H9 (cell line): Measurements from ENCODE around the gene TRIM32. TPM values are rescaled to one million over a fixed set of nuclear protein-coding genes. Genes with fewer than 3 reads are reported as not detected.

Experiments
- DNase-seq: peaks from one replicate; pipeline ENCODE4 v3.0.0-alpha.2; 2017
- H2AFZ ChIP-seq: one replicate; pipeline ENCODE4 v1.6.1; 2013; ENCODE audit warnings: mild to moderate bottlenecking, low read length, control low read depth, moderate library complexity
- H2AK5ac ChIP-seq: 2 replicates; pipeline ENCODE4 v1.6.1; 2013; ENCODE audit warnings: low read length, control low read depth, mixed read lengths; ENCODE audit not compliant: insufficient read length
- H2BK120ac ChIP-seq: one replicate; pipeline ENCODE4 v1.6.1; 2013; ENCODE audit warnings: low read depth, mild to moderate bottlenecking, low read length, control low read depth, inconsistent platforms; ENCODE audit not compliant: poor library complexity, severe bottlenecking
- H2BK12ac ChIP-seq: 2 replicates; pipeline ENCODE4 v1.6.1; 2013; ENCODE audit warnings: low read length, control low read depth, mixed read lengths, low read depth; ENCODE audit not compliant: insufficient read length
- H2BK15ac ChIP-seq: 2 replicates; pipeline ENCODE4 v1.6.1; 2013; ENCODE audit warnings: low read depth, low read length, control low read depth
- H2BK20ac ChIP-seq: one replicate; pipeline ENCODE4 v1.6.1; 2013; ENCODE audit warnings: low read depth, mild to moderate bottlenecking, low read length, control low read depth, inconsistent platforms; ENCODE audit not compliant: poor library complexity, severe bottlenecking
- H2BK5ac ChIP-seq: 2 replicates; pipeline ENCODE4 v1.6.1; 2013; ENCODE audit warnings: low read length, control low read depth, mixed read lengths; ENCODE audit not compliant: insufficient read length
- H3K14ac ChIP-seq: 2 replicates; pipeline ENCODE4 v1.6.1; 2013; ENCODE audit warnings: low read length, control low read depth; ENCODE audit not compliant: insufficient read depth
- H3K18ac ChIP-seq: 2 replicates; pipeline ENCODE4 v1.6.1; 2013; ENCODE audit warnings: low read depth, mild to moderate bottlenecking, mixed read lengths, low read length, control low read depth; ENCODE audit not compliant: insufficient read length
- H3K23ac ChIP-seq: 2 replicates; pipeline ENCODE4 v1.6.1; 2013; ENCODE audit warnings: low read length, control low read depth, mixed read lengths, low read depth; ENCODE audit not compliant: insufficient read length
- H3K23me2 ChIP-seq: 2 replicates; pipeline ENCODE4 v1.6.1; 2013; ENCODE audit warnings: low read depth, mild to moderate bottlenecking, mixed read lengths, low read length, control low read depth; ENCODE audit not compliant: insufficient read length, poor library complexity, severe bottlenecking
- H3K27ac ChIP-seq: 2 replicates; pipeline ENCODE4 v1.5.1; 2013; ENCODE audit warnings: low read length, control low read depth, mixed read lengths, low read depth; ENCODE audit not compliant: insufficient read length
- H3K27me3 ChIP-seq: 2 replicates; pipeline ENCODE4 v1.6.1; 2013; ENCODE audit warnings: low read length, control low read depth, inconsistent platforms; ENCODE audit not compliant: insufficient read depth
- H3K4ac ChIP-seq: 2 replicates; pipeline ENCODE4 v1.6.1; 2013; ENCODE audit warnings: low read depth, mild to moderate bottlenecking, control low read depth, inconsistent platforms, low read length, moderate library complexity
- H3K4me1 ChIP-seq: 2 replicates; pipeline ENCODE4 v1.6.1; 2013; ENCODE audit warnings: low read length, control low read depth, inconsistent platforms; ENCODE audit not compliant: insufficient read depth
- H3K4me2 ChIP-seq: 2 replicates; pipeline ENCODE4 v1.6.1; 2013; ENCODE audit warnings: low read length, control low read depth, mixed read lengths; ENCODE audit not compliant: insufficient read length, insufficient read depth
- H3K56ac ChIP-seq: 2 replicates; pipeline ENCODE4 v1.6.1; 2013; ENCODE audit warnings: low read depth, mild to moderate bottlenecking, mixed read lengths, low read length, control low read depth; ENCODE audit not compliant: insufficient read length
- H3K79me1 ChIP-seq: 2 replicates; pipeline ENCODE4 v1.6.1; 2013; ENCODE audit warnings: low read depth, mild to moderate bottlenecking, moderate library complexity, low read length, control low read depth, inconsistent platforms; ENCODE audit not compliant: insufficient read depth, poor library complexity, severe bottlenecking
- H3K79me2 ChIP-seq: 2 replicates; pipeline ENCODE4 v1.6.1; 2013; ENCODE audit warnings: low read length, control low read depth, inconsistent platforms; ENCODE audit not compliant: insufficient read depth
- H3K9ac ChIP-seq: 2 replicates; pipeline ENCODE4 v1.6.1; 2013; ENCODE audit warnings: low read length, control low read depth, mixed read lengths; ENCODE audit not compliant: insufficient read length; ENCODE audit errors: extremely low read depth
- H3K9me3 ChIP-seq: one replicate; pipeline ENCODE4 v1.6.1; 2013; ENCODE audit warnings: low read depth, low read length, inconsistent platforms; ENCODE audit not compliant: control insufficient read depth
- H3T11ph ChIP-seq: one replicate; pipeline ENCODE4 v1.6.1; 2013; ENCODE audit warnings: mild to moderate bottlenecking, low read length, control low read depth, inconsistent platforms
- H4K20me1 ChIP-seq: one replicate; pipeline ENCODE4 v1.6.1; 2013; ENCODE audit not compliant: control insufficient read depth, insufficient read length, insufficient read depth
- H4K5ac ChIP-seq: 2 replicates; pipeline ENCODE4 v1.6.1; 2013; ENCODE audit warnings: low read depth, mild to moderate bottlenecking, mixed read lengths, low read length, control low read depth; ENCODE audit not compliant: insufficient read length
- H4K8ac ChIP-seq: replicated peaks from 2 replicates; pipeline ENCODE4 v1.6.1; 2013; ENCODE audit warnings: low read length, control low read depth, mixed read lengths, low read depth; ENCODE audit not compliant: insufficient read length
- H4K91ac ChIP-seq: 2 replicates; pipeline ENCODE4 v1.6.1; 2013; ENCODE audit warnings: low read depth, mild to moderate bottlenecking, moderate library complexity, mixed read lengths, low read length, control low read depth; ENCODE audit not compliant: insufficient read length
- H3K27ac Mint-ChIP-seq, 3 experiments: 2 replicates in 2 of 3; 3 replicates in 1 of 3; pipeline ENCODE4 v1.8.0; 2020 to 2021; ENCODE audit warnings: mixed read lengths in 3 of 3, mild to moderate bottlenecking in 1 of 3, moderate library complexity in 1 of 3
- H3K27me3 Mint-ChIP-seq: 2 replicates; pipeline ENCODE4 v1.8.0; 2021; ENCODE audit warnings: low read depth, mild to moderate bottlenecking, moderate library complexity, mixed read lengths
- H3K36me3 Mint-ChIP-seq, 3 experiments: 2 replicates in 2 of 3; 3 replicates in 1 of 3; pipeline ENCODE4 v1.8.0; 2020 to 2021; ENCODE audit warnings: low read depth in 3 of 3, mixed read lengths in 3 of 3; ENCODE audit not compliant: insufficient read depth in 1 of 3
- H3K4me1 Mint-ChIP-seq, 2 experiments: 2 replicates each; pipeline ENCODE4 v1.8.0; 2020; ENCODE audit warnings: mixed read lengths in 2 of 2
- H3K4me3 Mint-ChIP-seq, 2 experiments: 2 replicates in 1 of 2; 3 replicates in 1 of 2; pipeline ENCODE4 v1.8.0; 2020 to 2021; ENCODE audit warnings: mild to moderate bottlenecking in 2 of 2, mixed read lengths in 2 of 2, moderate library complexity in 1 of 2
- H3K9me3 Mint-ChIP-seq, 2 experiments: 2 replicates in 1 of 2; 3 replicates in 1 of 2; pipeline ENCODE4 v1.8.0; 2020; ENCODE audit warnings: mild to moderate bottlenecking in 2 of 2, mixed read lengths in 2 of 2, moderate library complexity in 1 of 2
- CTCF ChIP-seq: fragments of 200-600 bp; sonication (generic); conservative IDR thresholded peaks from 3 replicates; pipeline ENCODE4 v1.8.0; 2021; ENCODE audit warnings: antibody characterized with exemption, mild to moderate bottlenecking
- total RNA-seq: library from RNA; stranded (reverse); gene quantifications from 2 replicates; pipeline ENCODE4 v1.2.1, GENCODE V29; 2021

TRIM32 gene
- total RNA-seq, 1 experiment from 2014 or later: 12.9 TPM

GRCh38 chr9:116716438-116716837 lies 29.3 kb downstream of the TRIM32 start:
- Histone ChIP-seq H3K79me1 (no peaks in the 10 kb centered on the region), H3K23ac (no peak overlapping the region), H3K18ac (no peak overlapping the region), H2AFZ (no peak overlapping the region), H2BK5ac (no peak overlapping the region), H3K4ac (no peak overlapping the region), H3K9ac (no peak overlapping the region), H2BK15ac (no peak overlapping the region), H2BK20ac (no peak overlapping the region), H4K20me1 (no peaks in the 10 kb centered on the region), H3K14ac (no peak overlapping the region), H2BK120ac (no peak overlapping the region), H2AK5ac (no peak overlapping the region), H3T11ph (no peak overlapping the region), H3K4me1 (peaks cover 11% of the 10 kb centered on the region), H3K56ac (no peak overlapping the region), H2BK12ac (no peak overlapping the region), H3K4me2 (no peak overlapping the region), H4K91ac (no peak overlapping the region), H3K9me3 (no peaks in the 10 kb centered on the region), H3K79me2 (no peaks in the 10 kb centered on the region), H3K27me3 (no peaks in the 10 kb centered on the region), H4K8ac (no peak overlapping the region), H3K23me2 (no peaks in the 10 kb centered on the region), H3K27ac (no peak overlapping the region), H4K5ac (no peak overlapping the region)
- H3K36me3 Mint-ChIP-seq: peaks cover 0 to 4% (median 0%) of the 10 kb centered on the region in 3 experiments; a peak in 2 of 7 replicates
- no peaks in the 10 kb centered on the region for H3K9me3 Mint-ChIP-seq
- no peak overlapping the region for H3K4me3 Mint-ChIP-seq
- no peak for DNase-seq
- no peak overlapping the region for H3K27ac Mint-ChIP-seq
- peaks cover 31 to 42% of the 10 kb centered on the region in 2 experiments for H3K4me1 Mint-ChIP-seq
- no peaks in the 10 kb centered on the region; the same call in 1 of the 2 replicates for H3K27me3 Mint-ChIP-seq
- TF ChIP-seq CTCF: no peak
